Measurements from ENCODE around the gene IL23R.

GRCh38 chr1:67149179-67149770 is 17.0 kb upstream of the IL23R start:
- no peak for TF ChIP-seq POLR2AphosphoS5 (IDR thresholded peaks at IDR 0.05; ENCODE audit: low read depth, low read length)
- no peak for TF ChIP-seq POLR2A (IDR thresholded peaks at IDR 0.05; ENCODE audit: low read depth, low read length)
